ENCODE data around the gene KCNJ5. TPM values are rescaled to one million over a fixed set of nuclear protein-coding genes. Genes with fewer than 3 reads are reported as not detected.
A peak's percentile ranks its signal among the peaks of the same experiment; 100 is the strongest.

KCNJ5 gene
- total RNA-seq, 1 experiment from 2014 or later: 0.21 TPM

DNA sequence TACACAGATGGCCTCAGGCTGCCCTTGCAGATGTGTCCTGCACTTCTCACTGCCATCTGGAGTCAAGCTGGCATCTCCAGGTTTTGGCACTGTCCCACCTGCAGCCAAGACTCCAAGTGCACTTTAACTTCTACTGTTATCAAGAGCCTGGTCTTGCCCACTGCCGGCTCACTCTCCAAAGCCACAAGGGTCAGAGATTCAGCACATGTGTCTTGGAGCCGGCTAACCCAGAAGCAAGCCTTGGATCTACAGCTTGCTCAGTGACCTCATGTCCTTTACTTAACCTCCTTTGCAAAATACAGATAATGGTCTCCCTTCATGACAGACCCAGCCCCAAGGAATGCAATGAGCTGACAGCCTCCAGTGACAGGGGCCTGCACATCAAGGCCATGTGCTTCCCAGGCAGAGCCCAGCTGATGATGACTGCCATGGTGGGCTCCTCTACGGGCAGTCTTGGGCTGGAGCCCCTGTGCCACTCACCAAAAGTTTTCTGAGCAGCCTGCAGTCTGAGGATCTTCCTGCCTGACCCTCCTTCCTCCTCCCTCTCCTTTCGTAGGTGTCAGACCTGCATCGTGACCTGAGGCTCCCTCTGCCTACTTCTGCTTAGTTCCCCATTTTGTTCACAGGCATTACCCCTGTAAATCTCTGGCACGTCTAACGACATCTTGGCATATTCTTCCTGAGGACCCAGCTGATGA is 42.5 kb downstream of the KCNJ5 start:
- peak; percentile 4 for DNase-seq (ENCODE audit: low spot score)

DNA sequence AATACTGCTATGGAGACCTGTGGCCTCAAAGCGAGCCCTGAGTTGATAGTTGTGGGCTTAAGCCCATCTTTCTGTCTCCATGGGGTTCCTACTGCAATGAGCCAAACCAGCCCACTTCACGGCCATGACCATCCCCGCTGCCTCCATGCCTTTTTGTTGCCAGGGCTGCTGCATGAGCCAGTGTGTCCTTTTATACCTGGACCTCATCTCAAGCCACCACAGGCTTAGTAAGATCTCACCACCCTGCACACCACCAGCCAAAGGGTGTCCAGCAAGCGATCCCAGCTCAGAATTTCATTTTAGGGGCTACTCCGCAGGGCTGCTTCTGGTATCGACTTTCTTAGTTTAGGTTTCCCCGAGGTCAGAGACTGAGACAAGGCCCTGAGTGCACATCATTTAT is 43.2 kb downstream of the KCNJ5 start:
- DNase-seq (ENCODE audit: low spot score): no peak

DNA sequence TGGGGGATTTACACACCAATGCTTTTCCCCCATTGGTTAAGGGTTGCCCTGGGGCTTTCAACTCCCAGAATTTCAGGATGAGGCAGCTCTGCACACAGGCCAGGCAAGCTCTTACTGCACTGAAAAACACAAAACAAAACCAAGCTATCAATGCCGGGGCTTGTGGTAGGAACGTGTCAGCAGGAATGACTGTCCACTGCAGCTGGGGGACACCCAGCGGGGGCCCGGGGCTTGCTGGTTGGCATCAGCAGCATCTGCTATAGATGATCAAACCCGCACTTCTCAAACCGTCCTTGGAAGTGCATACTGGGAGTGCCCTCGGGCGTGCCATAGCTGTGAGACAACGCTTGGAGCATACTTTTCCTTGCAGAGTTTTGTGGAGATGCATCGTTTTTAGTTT is 43.8 kb downstream of the KCNJ5 start:
- no peak for DNase-seq (ENCODE audit: low spot score)

DNA sequence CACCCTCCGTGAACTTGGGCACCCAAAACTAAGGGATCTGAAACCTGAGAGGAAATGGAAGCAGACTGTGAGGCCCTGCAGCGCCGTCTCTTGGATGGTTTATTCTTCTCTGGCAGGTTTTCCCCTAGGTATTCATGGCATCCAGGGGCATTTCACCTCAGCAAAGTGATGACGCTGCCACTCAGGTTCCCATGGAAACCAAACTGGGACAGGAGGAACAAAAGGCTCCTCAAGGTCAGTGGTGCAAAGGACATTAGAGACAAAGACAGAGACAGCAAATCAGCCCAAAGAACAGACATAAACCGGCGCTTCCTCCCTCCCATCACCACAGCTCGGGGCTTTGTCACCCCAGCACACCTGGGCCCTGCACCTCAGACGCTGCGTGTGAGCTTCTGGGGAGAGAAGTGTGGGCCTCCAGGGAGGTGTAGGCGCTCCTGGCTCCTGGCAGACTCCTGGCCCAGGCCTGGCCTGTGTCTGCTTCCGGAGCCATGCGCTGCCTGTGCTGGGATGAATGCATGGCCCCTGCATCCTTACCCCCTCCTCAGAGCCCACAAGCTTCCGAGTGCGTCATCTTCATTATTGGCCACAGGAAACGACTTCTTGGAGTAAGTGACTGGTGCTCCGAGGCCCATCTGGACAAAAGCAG is 45.6 kb downstream of the KCNJ5 start:
- DNase-seq (ENCODE audit: low spot score): no peak

DNA sequence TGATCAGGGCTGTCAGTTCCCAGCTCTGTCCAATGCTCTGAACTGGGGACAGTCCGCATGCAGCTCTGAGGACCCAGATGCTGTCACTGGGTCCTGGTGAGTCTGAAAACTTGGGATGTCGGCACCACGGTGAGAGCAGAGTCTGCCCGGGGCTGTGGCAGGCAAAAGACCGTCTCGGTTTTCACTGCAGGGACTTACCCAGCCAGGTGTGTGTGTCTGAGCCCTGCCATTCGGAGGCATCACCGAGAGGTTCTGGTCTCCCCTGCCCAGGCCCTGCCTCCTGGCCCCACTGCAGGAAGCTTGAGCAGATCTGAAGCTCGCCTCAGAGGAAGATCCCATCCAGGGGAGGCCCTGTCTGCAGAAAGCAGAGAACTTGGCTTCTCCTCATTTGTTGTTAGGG is 46.3 kb downstream of the KCNJ5 start:
- DNase-seq (ENCODE audit: low spot score): no peak

DNA sequence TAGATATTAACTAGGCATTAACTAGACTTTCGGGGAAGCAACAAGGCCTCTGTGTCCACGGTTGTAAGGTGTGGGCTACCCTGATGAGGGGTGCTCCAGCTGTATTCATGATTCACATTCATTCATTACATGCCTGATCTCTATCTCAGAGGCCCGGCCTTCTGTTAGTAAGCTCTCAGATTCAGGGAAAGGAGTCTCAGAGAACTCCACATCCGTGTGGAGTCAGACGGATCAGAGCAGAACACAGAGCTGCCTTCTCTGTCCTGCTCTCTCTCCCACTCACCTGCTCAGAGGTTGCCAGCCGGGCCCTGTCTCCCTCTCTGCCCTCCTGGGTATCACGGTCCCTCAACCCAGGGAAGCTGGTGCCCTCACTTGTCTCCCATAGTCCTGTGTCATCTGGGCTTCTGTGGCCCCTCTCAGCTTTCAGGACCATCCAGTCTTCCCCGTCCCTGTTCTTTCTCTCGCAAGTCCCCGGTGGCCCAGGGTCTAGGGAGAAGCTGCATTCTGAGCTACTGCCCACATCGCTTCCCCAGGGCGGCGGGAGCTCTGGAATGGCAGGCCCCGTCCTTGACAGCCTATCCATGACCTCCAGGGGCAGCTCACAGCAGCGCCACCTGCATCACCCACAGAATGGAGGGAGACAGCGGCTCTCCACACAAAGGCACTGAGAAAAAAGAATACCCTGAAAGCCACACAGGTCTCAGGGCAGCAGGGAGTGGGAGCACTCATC is 47.2 kb downstream of the KCNJ5 start:
- no peak for DNase-seq (ENCODE audit: low spot score)

DNA sequence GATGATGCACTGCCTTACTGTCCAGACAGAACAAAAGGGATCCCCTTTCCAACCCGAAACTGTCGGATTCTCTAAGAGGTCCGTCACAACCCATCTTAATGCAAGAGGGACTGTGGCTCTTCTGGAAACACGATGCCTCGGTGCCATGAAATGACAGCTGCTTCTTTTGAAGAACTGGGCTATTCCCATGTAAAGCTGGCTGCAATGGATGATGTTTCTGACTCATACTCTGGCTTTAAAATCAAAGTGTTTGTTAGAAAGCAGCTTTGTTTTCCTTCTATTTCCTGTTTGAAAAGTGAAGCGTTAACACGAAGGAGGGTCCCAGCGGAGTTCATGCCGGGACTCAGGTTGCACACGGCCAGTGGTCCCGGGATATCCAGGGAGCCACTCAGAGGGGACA is 48.4 kb downstream of the KCNJ5 start:
- DNase-seq (ENCODE audit: low spot score): no peak

DNA sequence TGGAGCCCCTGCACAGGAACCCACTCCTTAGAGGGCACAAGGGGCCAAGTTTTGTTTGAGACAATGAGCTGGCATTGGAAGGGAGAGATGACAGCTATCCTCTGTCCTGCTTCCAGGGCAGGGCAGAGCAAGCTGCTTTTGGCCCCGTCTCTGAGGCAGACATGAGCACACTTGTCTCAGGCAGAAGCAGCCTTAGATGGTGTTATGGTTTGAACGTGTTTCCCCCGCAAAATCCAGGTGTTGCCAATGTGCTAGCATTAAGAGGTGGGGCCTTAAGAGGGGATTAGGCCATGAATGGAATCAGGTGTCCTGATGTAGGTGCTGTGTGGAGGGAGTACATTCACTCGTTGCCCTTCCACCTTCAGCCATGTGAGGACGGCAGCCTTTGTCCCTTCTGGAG is 49.0 kb downstream of the KCNJ5 start:
- DNase-seq (ENCODE audit: low spot score): no peak

DNA sequence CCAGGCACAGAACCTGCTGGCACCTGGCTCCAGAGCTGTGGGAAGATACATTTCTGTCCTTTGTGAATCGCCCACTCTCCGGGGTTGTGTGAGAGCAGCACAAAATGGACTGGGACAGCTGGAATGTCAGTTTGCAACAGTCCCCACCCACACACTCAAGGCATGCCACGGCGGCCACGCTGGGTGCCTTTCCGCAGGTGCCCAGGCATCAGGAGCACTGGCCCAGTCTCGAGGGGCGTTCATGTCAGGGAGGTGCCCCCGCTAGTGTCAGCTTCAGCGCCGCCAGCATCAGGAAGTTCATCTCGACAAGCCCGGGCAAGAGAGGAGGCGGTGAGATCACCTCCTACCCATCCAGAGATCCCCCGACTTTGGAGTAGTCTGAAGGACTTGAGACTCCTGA is 49.4 kb downstream of the KCNJ5 start:
- DNase-seq (ENCODE audit: low spot score): no peak

DNA sequence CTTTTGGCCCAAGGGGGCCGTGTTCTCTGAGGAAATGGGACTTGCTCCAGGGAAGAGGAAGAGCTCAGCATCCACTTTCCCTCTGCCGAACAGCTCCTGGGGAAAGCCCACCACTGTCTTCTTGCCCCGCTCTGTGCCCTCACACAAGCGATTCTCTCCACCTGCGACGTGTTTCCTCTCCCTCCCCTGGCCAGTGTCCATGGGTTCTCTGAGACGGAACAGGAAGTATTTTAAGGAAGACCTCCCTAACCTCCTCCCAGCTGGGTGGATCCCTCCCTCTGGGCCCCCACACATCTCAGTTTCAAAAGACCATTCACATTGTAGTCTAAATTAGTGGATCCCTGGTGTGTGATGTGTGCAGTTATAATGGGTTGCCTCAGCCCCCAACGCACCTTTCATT is 50.0 kb downstream of the KCNJ5 start:
- no peak for DNase-seq (ENCODE audit: low spot score)

DNA sequence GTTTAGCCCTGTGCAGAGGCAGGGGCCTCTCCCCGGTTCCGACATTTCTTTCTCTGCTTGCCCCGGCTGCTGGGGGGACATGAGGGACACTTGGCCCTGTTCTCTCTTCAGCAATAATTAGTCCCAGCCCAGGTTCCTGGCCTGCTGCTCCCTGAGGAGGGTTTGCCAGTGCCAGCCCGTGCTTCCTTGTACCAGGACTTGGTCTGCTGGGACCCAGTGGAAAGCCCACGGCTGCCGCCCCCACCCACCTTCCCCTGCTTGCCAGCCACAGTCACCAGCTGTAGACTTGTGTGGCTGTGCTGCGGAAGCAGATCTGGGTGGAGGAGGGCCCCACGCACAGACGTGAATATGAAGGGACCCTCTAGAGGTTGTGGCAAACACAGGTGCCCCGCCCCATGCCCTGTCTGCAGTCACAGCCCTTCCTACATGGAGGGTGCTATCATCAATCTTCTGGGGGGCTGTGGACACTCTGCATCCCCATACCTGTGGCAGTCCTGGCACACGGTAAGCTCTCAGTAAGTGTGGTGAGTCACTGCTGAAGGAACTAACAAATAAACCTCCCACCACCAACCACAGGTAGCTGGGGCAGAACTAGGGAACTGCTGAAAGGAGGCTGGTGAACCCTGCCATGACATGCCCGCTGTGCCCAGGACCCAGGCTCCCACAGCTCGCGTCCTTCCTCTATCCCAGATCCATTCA is 50.6 kb downstream of the KCNJ5 start:
- no peak for DNase-seq (ENCODE audit: low spot score)

DNA sequence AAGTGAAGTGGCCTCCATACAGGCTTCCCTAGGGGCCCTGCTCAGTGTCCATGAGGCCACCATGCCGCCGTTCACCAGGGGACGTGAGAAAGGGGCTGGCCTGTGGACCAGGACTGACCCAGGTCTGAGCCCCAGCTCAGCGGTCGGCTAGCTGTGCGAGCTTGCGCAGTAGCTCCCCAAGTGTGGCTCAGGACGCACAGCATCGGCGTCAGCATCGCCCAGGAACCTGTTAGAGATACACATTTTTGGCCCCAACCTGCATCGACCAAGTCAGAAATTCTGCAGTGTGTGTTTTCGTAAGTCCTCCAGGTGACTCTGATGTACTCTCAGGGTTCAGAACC is 51.1 kb downstream of the KCNJ5 start:
- no peak for DNase-seq (ENCODE audit: low spot score)

DNA sequence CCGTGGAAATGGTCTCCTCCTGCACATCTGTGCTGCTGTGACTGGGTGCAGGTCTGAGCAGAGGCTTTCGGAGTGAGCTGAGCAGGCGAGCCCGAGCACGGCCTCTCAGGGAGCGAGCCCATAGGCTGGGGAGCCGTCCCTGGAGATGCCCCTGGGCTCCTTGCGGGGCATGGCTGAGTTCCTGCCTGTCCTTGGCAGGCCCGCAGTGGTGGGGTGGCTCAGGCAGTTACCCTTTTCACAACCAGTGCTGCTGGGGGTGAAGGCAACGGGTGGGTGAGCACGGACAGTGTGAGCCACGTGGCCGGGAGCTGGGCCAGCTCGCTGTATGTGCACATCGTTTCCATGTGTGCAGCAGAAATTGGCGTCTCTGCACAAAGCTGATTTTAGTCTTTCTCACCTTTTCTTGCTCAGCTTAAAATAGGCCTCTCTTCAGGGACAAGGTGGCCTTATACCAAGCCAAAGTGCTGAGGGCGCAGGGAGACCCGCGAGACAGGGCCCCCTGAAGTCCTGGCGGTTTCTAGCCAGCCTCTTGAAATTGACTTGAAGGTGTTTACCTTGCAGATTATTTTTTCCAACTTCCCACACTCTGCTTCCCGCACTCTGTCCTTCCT is 51.8 kb downstream of the KCNJ5 start, which contains the start of gene TP53AIP1:
TSS of gene TP53AIP1 (minus strand) at position 55 of the 611 bp plus-strand sequence. CDS start 5,053 bp downstream, outside the sequence.
- no peak for DNase-seq (ENCODE audit: low spot score)

DNA sequence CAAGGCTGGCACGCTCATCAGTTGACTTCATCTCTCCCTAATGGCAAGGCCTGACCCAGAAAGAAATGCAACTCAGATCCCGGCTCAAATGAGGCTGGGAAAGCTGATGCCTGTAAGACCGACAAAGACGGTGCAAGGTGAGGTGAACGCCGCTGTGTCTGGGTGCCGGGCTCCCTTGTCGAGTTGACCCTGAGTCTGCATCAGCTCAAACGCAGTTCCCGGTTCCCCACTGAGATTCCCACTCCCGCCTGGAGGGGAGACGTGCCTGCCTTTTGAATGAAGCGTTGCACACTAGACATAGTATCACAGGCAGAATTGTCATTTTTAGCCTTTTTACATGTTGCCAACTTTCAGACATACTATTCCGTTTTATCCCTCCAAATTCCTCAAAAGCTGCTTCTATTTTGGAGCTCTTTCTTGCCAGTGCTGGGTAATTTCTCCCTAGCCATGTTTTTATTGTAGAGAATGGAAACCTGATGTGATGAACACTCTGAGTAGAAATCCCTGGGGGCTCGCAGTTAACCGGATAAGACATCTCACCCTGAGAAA is 52.3 kb downstream of the KCNJ5 start:
- no peak for DNase-seq (ENCODE audit: low spot score)

DNA sequence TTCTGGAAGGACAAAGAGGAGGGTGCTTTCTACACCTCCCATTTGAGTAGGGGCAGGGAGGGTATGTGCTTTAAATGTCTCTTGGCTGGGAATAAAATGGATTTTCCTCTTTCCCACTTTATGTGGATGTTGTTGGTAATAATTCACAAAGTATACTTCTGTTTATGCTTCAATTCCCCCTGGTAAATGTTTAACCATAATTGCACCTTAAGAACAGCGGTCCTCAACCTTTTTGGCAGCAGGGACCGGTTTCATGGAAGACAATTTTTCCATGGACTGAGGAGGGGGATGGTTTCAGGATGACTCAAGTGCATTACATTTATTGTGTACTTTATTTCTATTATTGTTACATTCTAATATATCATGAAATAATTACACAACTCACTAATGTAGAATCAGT is 55.5 kb downstream of the KCNJ5 start:
- DNase-seq (ENCODE audit: low spot score): no peak

DNA sequence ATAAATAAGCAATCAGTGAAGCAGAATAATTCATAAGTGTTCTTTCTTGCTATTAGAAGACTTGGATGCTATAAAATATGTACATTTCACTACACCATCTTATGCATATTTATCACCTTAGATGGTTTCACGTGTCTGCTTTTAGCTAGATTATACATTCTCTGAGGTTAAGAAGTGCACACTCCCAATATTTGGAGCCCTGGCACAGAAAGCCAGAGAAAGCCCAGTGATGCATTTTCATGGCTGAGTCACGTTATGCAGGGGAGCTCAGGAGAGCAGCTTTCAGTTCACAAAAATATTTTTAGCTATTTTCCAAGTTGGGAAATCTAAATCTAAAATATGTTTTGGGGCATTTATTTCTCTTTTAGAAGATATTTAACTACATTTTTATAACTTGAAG is 56.6 kb downstream of the KCNJ5 start:
- DNase-seq (ENCODE audit: low spot score): no peak

DNA sequence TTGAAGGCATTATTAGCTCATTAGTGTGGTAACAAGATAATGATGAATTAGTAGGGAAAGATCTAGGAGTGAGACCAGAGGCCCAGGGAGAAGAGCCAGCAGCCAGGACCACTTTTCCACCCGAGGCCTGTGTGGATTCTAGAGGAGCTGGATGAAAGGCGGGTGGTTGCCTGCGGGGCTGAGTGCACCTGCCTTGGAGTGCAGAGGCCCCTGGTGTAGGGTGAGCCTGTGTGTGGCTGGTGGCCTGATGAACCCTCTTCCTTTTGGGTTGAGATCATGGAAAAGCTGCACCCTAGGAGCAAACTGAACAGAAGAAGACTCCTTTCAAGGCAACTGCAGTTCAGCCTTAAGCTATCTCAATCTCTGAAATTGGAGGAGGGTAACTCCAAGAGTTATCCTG is 57.4 kb downstream of the KCNJ5 start:
- DNase-seq (ENCODE audit: low spot score): no peak

DNA sequence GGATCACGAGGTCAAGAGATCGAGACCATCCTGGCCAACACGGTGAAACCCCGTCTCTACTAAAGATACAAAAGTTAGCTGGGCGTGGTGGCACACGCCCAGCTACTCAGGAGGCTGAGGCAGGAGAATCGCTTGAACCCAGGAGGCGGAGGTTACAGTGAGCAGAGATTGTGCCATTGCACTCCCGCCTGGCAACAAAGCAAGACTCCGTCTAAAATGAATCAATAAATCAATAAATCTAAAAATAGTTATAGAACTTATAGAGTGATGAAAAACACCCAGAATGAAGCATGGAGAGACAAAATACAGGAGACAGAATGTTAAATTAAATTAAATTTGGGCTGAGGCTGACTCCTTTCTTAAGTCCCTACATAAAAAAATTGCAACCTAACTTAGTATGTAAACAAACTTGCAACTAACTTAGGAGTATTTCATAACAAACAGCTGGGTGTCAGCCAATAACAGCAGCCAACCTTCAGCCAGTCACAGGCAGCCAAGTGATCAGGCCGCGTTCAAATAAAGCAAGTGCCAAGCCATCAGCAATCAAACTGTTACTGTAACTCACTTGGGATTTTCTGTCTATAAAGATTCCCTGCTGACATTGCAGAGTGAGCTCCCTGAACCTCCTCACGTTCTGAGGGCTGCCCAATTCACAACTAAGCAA is 58.8 kb downstream of the KCNJ5 start:
- DNase-seq (ENCODE audit: low spot score): no peak

DNA sequence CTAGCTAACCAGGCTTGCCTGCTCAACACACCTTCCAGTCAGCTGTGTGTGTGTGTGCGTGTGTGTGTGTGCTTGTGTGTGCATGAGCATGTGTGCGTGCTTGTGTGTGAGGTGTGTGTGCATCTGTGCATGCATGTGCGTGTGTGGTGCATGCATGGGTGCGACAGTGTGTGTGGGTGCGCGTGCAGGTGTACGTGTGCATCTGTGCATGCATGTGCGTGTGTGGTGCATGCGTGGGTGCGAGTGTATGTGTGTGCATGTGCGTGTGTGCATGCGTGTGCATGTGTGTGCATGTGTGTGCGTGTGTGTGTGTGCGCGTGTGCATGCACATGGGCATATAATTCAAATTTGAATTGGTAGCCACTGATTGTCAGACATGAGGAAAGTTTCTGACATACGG is 62.0 kb downstream of the KCNJ5 start:
- DNase-seq (ENCODE audit: low spot score): no peak

DNA sequence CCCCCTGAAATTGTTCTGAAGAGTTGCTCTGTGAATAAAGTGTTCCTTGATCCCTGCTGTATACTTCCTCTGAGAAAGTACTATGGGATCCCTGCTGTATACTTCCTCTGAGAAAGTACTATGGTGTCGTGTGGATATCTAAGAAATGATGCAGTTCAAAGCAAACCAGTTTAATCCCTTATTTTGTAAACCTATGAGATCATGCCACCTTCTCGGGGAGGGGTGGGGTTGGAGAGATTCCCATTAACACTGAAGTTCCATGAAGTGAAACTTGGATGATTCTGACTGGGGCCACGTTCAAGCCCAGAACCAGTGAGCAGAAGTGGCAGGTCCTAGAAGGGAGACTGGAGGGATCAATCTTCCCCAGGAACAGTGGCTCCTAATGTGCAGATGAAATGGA is 64.5 kb downstream of the KCNJ5 start:
- no peak for DNase-seq (ENCODE audit: low spot score)
